Ramos (cell line): ENCODE data around the gene SYTL3.

ENCODE experiments used
- in situ Hi-C: fragments of 300-500 bp; cut with MboI; formaldehyde crosslinking; loops from one replicate; pipeline ENCODE4 v1.14.3; 2022; ENCODE audit warnings: low sequenced_read_pairs; ENCODE audit not compliant: unreplicated experiment

The SYTL3 gene

DNA sequence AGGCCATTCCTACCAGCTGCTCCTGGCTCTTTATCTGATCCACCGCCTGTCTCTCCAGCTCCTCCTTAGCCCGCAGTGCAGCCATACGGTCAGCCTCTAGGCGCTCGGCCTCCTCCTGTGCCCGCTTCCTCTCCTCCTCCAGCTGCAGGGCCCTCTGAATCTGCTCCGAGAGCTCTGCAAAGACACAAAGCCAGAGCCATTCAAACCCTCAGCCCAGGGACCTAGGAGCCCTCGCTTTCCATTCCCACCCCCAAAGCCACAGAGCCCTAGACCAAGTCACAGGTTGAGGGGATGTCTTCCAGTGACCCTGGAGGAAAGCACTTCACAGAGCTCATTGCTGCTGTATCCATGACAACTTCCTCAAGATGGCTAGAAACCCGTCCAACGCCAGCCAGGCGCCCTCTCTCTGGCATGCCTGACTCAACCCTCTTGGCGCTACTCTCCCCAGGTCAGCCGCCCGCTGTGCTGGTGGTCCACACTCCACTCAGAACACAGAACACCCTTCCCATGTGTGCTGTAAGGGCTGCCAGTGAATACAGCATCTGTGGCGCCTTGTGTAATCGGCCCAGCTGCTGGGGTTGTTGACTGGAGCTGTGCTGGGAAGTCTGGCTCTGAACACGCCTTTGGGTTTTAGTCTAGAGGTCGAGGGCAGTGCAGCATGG, 120.0 kb downstream of the SYTL3 start:
- in situ Hi-C loops = no loop called here

- in situ Hi-C loops = no loop called here
Measured at GRCh38 chr6:158770533-158771330, 120.9 kb downstream of the SYTL3 start.

DNA sequence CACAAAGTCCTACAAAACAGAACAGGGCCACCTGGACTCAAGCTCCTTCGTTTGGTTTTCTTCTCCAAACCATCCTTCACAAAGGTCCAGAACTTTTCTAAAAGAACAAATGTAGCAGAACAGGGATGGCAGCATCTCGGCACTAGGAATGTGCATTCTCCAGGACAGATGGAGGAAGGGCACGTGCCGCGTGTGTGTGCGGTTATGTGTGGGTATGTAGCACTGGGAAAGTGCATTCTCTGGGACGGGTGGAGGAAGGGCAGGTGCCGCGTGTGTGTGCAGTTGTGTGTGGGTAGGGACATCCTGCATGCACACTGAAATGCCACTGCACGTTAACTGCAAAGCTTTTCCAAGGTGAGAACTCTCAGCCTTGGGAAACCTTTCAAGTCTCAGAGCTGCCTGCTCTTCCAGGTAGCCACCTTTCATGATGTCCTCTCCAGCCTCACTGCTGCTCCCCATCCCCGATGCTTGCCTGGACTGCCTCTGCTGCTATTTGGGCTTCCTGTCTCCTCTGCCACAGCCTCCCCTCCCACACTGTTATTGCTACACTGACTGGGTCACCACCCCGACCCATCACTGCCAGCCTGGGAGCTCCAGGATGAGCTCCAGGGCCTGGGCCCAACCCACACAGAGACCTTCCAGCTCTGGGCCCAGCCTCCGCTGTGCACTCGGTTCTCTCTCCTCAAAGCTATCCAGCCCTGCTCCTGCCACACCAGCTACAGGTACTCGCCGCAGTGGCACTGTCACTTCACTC, 121.7 kb downstream of the SYTL3 start:
- in situ Hi-C loops = no loop called here

DNA sequence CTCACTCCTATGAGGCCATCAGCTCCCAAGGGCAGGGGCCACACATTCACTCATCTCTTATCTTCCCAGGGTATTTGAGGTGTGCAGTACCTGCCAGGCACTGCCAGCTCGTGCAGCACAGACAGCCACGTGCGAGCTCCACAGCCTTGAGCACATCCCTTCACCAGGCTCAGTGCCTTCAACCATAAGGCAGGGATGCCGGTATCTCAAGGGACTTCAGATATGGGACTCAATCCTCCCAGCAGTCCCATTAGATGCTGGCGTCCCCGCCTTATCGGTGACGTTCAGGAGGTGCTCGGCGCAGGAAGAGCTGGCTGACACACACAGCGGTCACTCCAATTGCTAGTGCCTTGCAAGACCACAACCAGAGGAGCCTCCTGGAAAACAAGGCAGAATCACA, 122.3 kb downstream of the SYTL3 start:
- in situ Hi-C loops = no loop called here

GRCh38 chr6:158772851-158773371, 123.1 kb downstream of the SYTL3 start:
- in situ Hi-C loops = no loop called here

- in situ Hi-C loops = no loop called here
Measured at GRCh38 chr6:158773581-158774449, 124.0 kb downstream of the SYTL3 start.

GRCh38 chr6:158774717-158775449, 125.0 kb downstream of the SYTL3 start:
- in situ Hi-C loops = no loop called here

- in situ Hi-C loops = no loop called here
Measured at GRCh38 chr6:158775832-158776231, 126.0 kb downstream of the SYTL3 start.

- in situ Hi-C loops = no loop called here
Measured at GRCh38 chr6:158776737-158777136, 126.9 kb downstream of the SYTL3 start.

- in situ Hi-C loops = no loop called here
Measured at GRCh38 chr6:158777510-158777909, 127.7 kb downstream of the SYTL3 start.

DNA sequence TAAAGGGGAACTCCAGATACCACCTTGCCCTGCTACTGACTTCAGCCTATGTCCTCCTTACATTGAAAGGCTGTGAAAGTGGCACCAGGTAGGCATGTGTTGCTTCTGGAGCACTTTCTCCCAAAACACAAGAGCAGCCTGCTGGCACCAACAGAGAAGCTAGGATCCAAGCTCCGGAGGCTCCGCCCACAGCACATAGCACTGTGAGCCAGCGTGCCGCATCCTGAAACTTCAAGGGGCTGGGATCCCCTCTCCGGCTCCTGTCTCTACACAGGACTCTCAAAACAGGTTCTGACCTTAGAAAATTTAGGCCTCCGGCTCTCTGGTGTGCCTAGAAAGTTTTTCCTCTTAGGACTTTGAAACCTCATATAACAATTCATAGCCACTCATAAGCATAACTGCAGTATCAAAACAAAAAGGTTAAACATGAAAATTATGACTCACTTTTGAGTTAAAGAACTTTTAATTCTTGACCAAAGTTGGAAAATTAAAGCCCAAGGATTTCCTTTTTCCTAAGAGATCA, 128.2 kb downstream of the SYTL3 start:
- in situ Hi-C loops = no loop called here

DNA sequence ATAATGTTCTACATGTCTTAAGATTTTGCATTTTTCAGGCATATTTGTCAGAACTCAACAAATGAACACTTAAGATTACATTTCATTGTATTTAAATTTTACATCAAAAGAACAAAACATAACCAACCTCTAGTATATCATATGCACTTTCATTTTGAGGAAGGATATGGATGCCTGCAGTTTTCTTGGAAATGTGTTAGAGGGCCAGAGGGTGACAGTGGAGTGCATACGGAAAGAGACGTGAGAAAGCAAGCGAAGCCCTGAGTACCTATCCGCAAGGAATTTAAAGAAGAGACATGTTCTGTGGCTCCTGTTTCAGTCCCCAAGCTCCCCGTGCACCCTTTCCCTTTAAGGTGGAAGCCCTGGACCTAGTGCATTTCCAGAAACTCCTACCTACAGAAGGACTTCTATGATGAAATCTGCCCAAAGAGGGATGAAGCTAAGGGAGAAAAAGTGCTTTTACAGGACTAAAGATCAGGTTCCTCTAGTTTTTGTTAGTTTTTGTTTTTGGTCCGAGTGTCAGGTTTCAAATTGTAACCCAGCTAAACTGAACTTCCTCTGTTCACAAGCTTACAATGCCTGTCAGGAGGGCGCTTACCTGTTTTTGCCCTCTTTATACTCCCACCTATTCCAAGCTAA, 130.5 kb downstream of the SYTL3 start:
- in situ Hi-C loops = no loop called here

- in situ Hi-C loops = no loop called here
Measured at GRCh38 chr6:158780988-158781691, 131.3 kb downstream of the SYTL3 start.

DNA sequence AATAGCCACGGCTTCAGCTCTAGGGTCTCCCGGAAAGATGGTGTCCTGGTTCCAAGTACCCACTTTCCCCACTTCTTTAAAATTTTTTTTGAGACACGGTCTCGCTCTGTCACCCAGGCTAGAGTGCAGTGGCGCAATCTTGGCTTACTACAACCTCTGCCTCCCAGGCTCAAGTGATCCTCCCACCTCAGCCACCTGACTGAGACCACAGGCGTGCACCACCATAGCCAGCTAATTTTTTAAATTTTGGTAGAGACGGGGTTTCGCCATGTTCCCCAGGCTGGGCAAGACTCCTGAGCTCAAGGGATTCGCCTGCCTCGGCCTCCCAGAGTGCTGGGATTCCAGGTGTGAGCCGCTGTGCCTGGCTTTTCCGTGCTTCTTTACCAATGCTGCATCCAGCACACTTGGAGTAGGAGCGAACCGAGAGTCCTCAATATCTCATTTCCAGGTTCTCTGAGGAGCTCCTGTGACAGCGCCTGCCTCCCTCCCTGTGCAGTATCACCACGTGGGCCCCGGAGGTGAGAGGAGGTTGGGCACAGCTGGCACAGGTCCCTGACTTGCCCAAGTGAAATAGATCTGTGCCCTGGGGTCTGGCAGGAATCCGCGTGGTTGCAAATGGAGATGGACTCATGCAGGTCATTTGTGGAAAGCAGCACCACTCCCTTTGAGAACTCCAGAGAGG, 132.0 kb downstream of the SYTL3 start:
- in situ Hi-C loops = no loop called here

DNA sequence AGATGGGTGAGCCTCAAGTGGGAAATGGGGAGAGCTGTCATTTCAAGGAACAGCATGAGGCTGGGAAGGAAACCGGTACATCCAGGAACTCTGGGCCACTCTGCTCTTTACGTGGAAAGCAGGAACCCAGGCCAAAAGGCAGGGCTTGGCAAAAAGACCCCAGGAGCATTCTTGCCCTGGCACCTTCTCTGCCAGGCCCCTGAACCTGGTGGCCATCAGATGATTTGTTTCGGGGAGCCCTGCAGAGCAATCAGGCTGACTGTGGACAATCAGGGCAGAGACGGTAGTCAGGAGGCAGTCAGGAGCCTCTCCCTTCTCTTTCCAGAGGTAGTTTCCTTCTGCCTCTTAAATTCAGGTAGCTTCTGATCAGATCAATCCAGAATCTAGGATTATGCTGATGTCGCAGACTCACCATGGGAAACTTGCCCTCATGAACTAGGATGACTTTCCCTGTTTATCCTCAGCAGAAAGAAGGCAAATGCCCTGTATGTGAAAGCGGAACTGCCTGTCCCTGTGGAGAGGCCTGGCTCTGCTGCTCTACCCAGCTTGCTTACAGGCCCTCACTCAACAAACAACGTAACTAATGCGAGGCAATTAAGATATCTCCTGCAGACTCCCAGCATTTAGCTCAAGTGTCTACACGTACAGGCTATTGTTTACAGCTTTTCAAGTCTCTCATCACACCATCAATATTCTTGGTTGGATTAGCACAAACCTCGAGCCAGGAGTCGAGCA, 132.7 kb downstream of the SYTL3 start:
- in situ Hi-C loops = no loop called here

DNA sequence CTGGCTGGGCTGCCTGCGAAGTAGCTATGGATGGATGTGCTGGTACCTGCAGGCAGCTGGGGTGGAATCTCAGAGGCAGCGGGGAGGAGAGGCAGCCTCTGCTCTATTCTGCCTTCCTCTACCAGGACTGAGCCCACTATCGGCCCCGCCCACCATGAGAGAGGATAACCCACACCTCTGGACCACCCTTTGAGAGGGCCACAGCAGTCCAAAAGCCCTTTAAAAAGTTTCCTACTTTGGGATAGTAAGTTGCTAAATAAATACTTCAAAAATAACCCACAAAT, 133.3 kb downstream of the SYTL3 start:
- in situ Hi-C loops = no loop called here

- in situ Hi-C loops = no loop called here
Measured at GRCh38 chr6:158783851-158784250, 134.0 kb downstream of the SYTL3 start.
